Measurements from ENCODE around the gene ZC3H10. TPM values are rescaled to one million over a fixed set of nuclear protein-coding genes. Genes with fewer than 3 reads are reported as not detected.

Gene ZC3H10
- total and polyA plus RNA-seq, 10 donors: 1.5 to 13.6 (median 8.9) TPM

- intact Hi-C loops (cut with DNase I; ENCODE audit: low total_unique reads): no loop called here
- 67 to 95% (median 85%) methylated on average over 3 to 4 of the region's 4 CpGs for WGBS, 5 donors
- H3K27me3 ChIP-seq (replicated peaks in 1 of 7): no peaks in the 10 kb centered on the region
- TF ChIP-seq CTCF (IDR thresholded peaks at IDR 0.05 in 8 of 11, conservative IDR thresholded peaks at IDR 0.05 in 3 of 11) (no peak), POLR2AphosphoS5 (IDR thresholded peaks at IDR 0.05) (peak in 2 of 3 donors; percentile 51 to 78)
- H3K4me3 ChIP-seq: no peak overlapping the region
- peaks cover 9 to 32% (median 23%) of the 10 kb centered on the region in 6 donors for H3K4me1 ChIP-seq
- no peaks in the 10 kb centered on the region for H3K9me3 ChIP-seq
- DNase-seq: no peak
- H3K27ac ChIP-seq: peak overlapping the region in 1 of 8 donors; percentile 53
- peaks cover 4 to 100% (median 96%) of the 10 kb centered on the region in 6 donors for H3K36me3 ChIP-seq
Measured at GRCh38 chr12:56165369-56165768, 47.3 kb downstream of the ZC3H10 start.

GRCh38 chr12:56169229-56169759, 51.2 kb downstream of the ZC3H10 start:
- Histone ChIP-seq H3K36me3 (peaks cover 4 to 100% (median 97%) of the 10 kb centered on the region in 6 donors), H3K27me3 (replicated peaks in 1 of 7) (no peaks in the 10 kb centered on the region), H3K4me3 (no peak overlapping the region), H3K4me1 (peaks cover 0 to 14% (median 0%) of the 10 kb centered on the region in 6 donors), H3K9me3 (no peaks in the 10 kb centered on the region), H3K27ac (peak overlapping the region in 2 of 8 donors; percentile 9 to 27)
- 77 to 89% (median 83%) methylated on average over 11 of the region's 11 CpGs for WGBS, 5 donors
- TF ChIP-seq POLR2AphosphoS5 (IDR thresholded peaks at IDR 0.05) (peak in 2 of 3 donors; percentile 5 to 70), CTCF (IDR thresholded peaks at IDR 0.05 in 8 of 11, conservative IDR thresholded peaks at IDR 0.05 in 3 of 11) (no peak)
- intact Hi-C loops (cut with DNase I; ENCODE audit: low total_unique reads): no loop called here
- no peak for DNase-seq

GRCh38 chr12:56172839-56173238, 54.8 kb downstream of the ZC3H10 start:
- WGBS, 5 donors: 66 to 85% (median 82%) methylated on average over 6 to 7 of the region's 7 CpGs
- Histone ChIP-seq H3K36me3 (peaks cover 6 to 100% (median 99%) of the 10 kb centered on the region in 6 donors), H3K27me3 (replicated peaks in 1 of 7) (no peaks in the 10 kb centered on the region), H3K27ac (peak overlapping the region in 7 of 8 donors; percentile 19 to 49 (median 32)), H3K4me3 (no peak overlapping the region), H3K4me1 (peaks cover 0 to 14% (median 0%) of the 10 kb centered on the region in 6 donors), H3K9me3 (no peaks in the 10 kb centered on the region)
- no peak for DNase-seq
- no peak for TF ChIP-seq POLR2A (IDR thresholded peaks at IDR 0.05)
- TF ChIP-seq CTCF (IDR thresholded peaks at IDR 0.05 in 8 of 11, conservative IDR thresholded peaks at IDR 0.05 in 3 of 11): no peak
- TF ChIP-seq POLR2AphosphoS5 (IDR thresholded peaks at IDR 0.05): peak; percentile 47 to 79 (median 57)
- intact Hi-C loops (cut with DNase I; ENCODE audit: low total_unique reads): no loop called here

Other genes starting within 250 kb of the ZC3H10 start
- 10 to 100 TPM; 26.7 to 40.7 (median 36.6) TPM for gene PYM1, start 190.4 kb upstream of the ZC3H10 start, total RNA-seq
- 10 to 100 TPM; 48.3 to 54.0 (median 51.2) TPM for gene PYM1, start 190.4 kb upstream of the ZC3H10 start, polyA plus RNA-seq
- gene DGKA, start 187.1 kb upstream of the ZC3H10 start, total RNA-seq: 100 to 1,000 TPM; 132 to 261 (median 197) TPM
- 100 to 1,000 TPM in 2 of 3 donors, 10 to 100 TPM in 1; 73.8 to 136 (median 105) TPM for gene DGKA, start 187.1 kb upstream of the ZC3H10 start, polyA plus RNA-seq
- 1 to 10 TPM in 3 of 7 donors, under 1 TPM in 4; 0.44 to 1.6 (median 0.85) TPM for gene PMEL, start 152.2 kb upstream of the ZC3H10 start, total RNA-seq
- under 1 TPM; 0.15 to 0.50 (median 0.29) TPM for gene PMEL, start 152.2 kb upstream of the ZC3H10 start, polyA plus RNA-seq
- gene CDK2, start 151.4 kb upstream of the ZC3H10 start, total RNA-seq: 10 to 100 TPM; 21.4 to 46.6 (median 30.9) TPM
- gene CDK2, start 151.4 kb upstream of the ZC3H10 start, polyA plus RNA-seq: 10 to 100 TPM; 11.9 to 16.2 (median 12.9) TPM
- 100 to 1,000 TPM in 1 of 7 donors, 10 to 100 TPM in 6; 70.5 to 101 (median 94.4) TPM for gene RAB5B, start 144.2 kb upstream of the ZC3H10 start, total RNA-seq
- gene RAB5B, start 144.2 kb upstream of the ZC3H10 start, polyA plus RNA-seq: 10 to 100 TPM; 30.9 to 48.4 (median 35.1) TPM
- 10 to 100 TPM; 13.1 to 29.1 (median 19.8) TPM for gene SUOX, start 121.0 kb upstream of the ZC3H10 start, total RNA-seq
- gene SUOX, start 121.0 kb upstream of the ZC3H10 start, polyA plus RNA-seq: 1 to 10 TPM; 6.0 to 8.1 (median 6.1) TPM
- gene IKZF4, start 97.2 kb upstream of the ZC3H10 start, total RNA-seq: 1 to 10 TPM; 3.1 to 9.3 (median 6.2) TPM
- 1 to 10 TPM in 2 of 3 donors, under 1 TPM in 1; 0.80 to 1.6 (median 1.4) TPM for gene IKZF4, start 97.2 kb upstream of the ZC3H10 start, polyA plus RNA-seq
- gene RPS26, start 76.3 kb upstream of the ZC3H10 start, total RNA-seq: 100 to 1,000 TPM in 3 of 7 donors, 10 to 100 TPM in 4; 15.3 to 674 (median 76.8) TPM
- gene RPS26, start 76.3 kb upstream of the ZC3H10 start, polyA plus RNA-seq: 1,000 to 10,000 TPM; 1,592 to 2,958 (median 1,751) TPM
- 1 to 10 TPM in 1 of 7 donors, under 1 TPM in 3, not detected in 3; 0.47 to 1.4 (median 0.72) TPM for gene ERBB3, start 38.1 kb upstream of the ZC3H10 start, total RNA-seq
- 1 to 10 TPM in 1 of 3 donors, under 1 TPM in 2; 0.17 to 2.0 (median 0.23) TPM for gene ERBB3, start 38.1 kb upstream of the ZC3H10 start, polyA plus RNA-seq
- 10 to 100 TPM; 70.5 to 92.8 (median 78.0) TPM for gene PA2G4, start 13.7 kb upstream of the ZC3H10 start, total RNA-seq
- gene PA2G4, start 13.7 kb upstream of the ZC3H10 start, polyA plus RNA-seq: 10 to 100 TPM; 52.8 to 74.1 (median 71.0) TPM
- gene RPL41, start 1.6 kb upstream of the ZC3H10 start, total RNA-seq: 1,000 to 10,000 TPM; 2,138 to 3,021 (median 2,534) TPM
- 1,000 to 10,000 TPM; 7,053 to 9,352 (median 7,491) TPM for gene RPL41, start 1.6 kb upstream of the ZC3H10 start, polyA plus RNA-seq
- 100 to 1,000 TPM in 6 of 7 donors, 10 to 100 TPM in 1; 89.0 to 112 (median 107) TPM for gene ESYT1, start 10.0 kb downstream of the ZC3H10 start, total RNA-seq
- 10 to 100 TPM; 20.2 to 39.8 (median 33.2) TPM for gene ESYT1, start 10.0 kb downstream of the ZC3H10 start, polyA plus RNA-seq
- 100 to 1,000 TPM in 1 of 7 donors, 10 to 100 TPM in 6; 17.1 to 101 (median 35.7) TPM for gene MYL6B, start 34.3 kb downstream of the ZC3H10 start, total RNA-seq
- 10 to 100 TPM; 50.1 to 69.1 (median 57.0) TPM for gene MYL6B, start 34.3 kb downstream of the ZC3H10 start, polyA plus RNA-seq
- gene MYL6, start 40.1 kb downstream of the ZC3H10 start, total RNA-seq: 1,000 to 10,000 TPM; 1,063 to 1,656 (median 1,218) TPM
- 1,000 to 10,000 TPM; 1,480 to 3,098 (median 2,131) TPM for gene MYL6, start 40.1 kb downstream of the ZC3H10 start, polyA plus RNA-seq
- 100 to 1,000 TPM in 4 of 7 donors, 10 to 100 TPM in 3; 73.7 to 121 (median 101) TPM for gene SMARCC2, start 71.2 kb downstream of the ZC3H10 start, total RNA-seq
- 10 to 100 TPM in 1 of 3 donors, 1 to 10 TPM in 2; 8.5 to 24.7 (median 9.4) TPM for gene SMARCC2, start 71.2 kb downstream of the ZC3H10 start, polyA plus RNA-seq
- 10 to 100 TPM; 38.5 to 56.1 (median 47.6) TPM for gene RNF41, start 103.7 kb downstream of the ZC3H10 start, total RNA-seq
- gene RNF41, start 103.7 kb downstream of the ZC3H10 start, polyA plus RNA-seq: 10 to 100 TPM; 13.2 to 21.0 (median 15.8) TPM
- 10 to 100 TPM; 13.4 to 21.3 (median 18.4) TPM for gene NABP2, start 106.1 kb downstream of the ZC3H10 start, total RNA-seq
- 10 to 100 TPM; 19.7 to 24.6 (median 23.1) TPM for gene NABP2, start 106.1 kb downstream of the ZC3H10 start, polyA plus RNA-seq
- gene SLC39A5, start 111.8 kb downstream of the ZC3H10 start, total RNA-seq: 1 to 10 TPM in 1 of 7 donors, under 1 TPM in 2, not detected in 4; 0.44 to 1.3 (median 0.92) TPM
- under 1 TPM; 0.18 to 0.63 (median 0.22) TPM for gene SLC39A5, start 111.8 kb downstream of the ZC3H10 start, polyA plus RNA-seq
- 10 to 100 TPM; 16.6 to 35.2 (median 27.5) TPM for gene ANKRD52, start 140.1 kb downstream of the ZC3H10 start, total RNA-seq
- gene ANKRD52, start 140.1 kb downstream of the ZC3H10 start, polyA plus RNA-seq: 1 to 10 TPM; 2.2 to 9.5 (median 2.8) TPM
- gene COQ10A, start 148.7 kb downstream of the ZC3H10 start, total RNA-seq: 10 to 100 TPM; 13.9 to 37.3 (median 19.6) TPM
- 10 to 100 TPM; 18.7 to 32.7 (median 21.9) TPM for gene COQ10A, start 148.7 kb downstream of the ZC3H10 start, polyA plus RNA-seq
- 100 to 1,000 TPM; 115 to 141 (median 132) TPM for gene CS, start 182.1 kb downstream of the ZC3H10 start, total RNA-seq
- gene CS, start 182.1 kb downstream of the ZC3H10 start, polyA plus RNA-seq: 10 to 100 TPM; 35.6 to 45.8 (median 36.6) TPM
- 10 to 100 TPM; 63.0 to 79.7 (median 71.9) TPM for gene CNPY2, start 197.7 kb downstream of the ZC3H10 start, total RNA-seq
- gene CNPY2, start 197.7 kb downstream of the ZC3H10 start, polyA plus RNA-seq: 10 to 100 TPM; 81.9 to 86.9 (median 86.7) TPM
- 100 to 1,000 TPM in 4 of 7 donors, 10 to 100 TPM in 3; 47.4 to 132 (median 100) TPM for gene PAN2, start 215.7 kb downstream of the ZC3H10 start, total RNA-seq
- gene PAN2, start 215.7 kb downstream of the ZC3H10 start, polyA plus RNA-seq: 10 to 100 TPM; 34.8 to 56.5 (median 54.4) TPM
- 1 to 10 TPM; 1.1 to 4.5 (median 2.0) TPM for gene IL23A, start 220.6 kb downstream of the ZC3H10 start, total RNA-seq
- 1 to 10 TPM; 1.8 to 4.0 (median 3.6) TPM for gene IL23A, start 220.6 kb downstream of the ZC3H10 start, polyA plus RNA-seq
- 100 to 1,000 TPM; 219 to 262 (median 233) TPM for gene STAT2, start 241.8 kb downstream of the ZC3H10 start, total RNA-seq
- gene STAT2, start 241.8 kb downstream of the ZC3H10 start, polyA plus RNA-seq: 10 to 100 TPM; 41.5 to 89.7 (median 71.7) TPM
- not detected for gene APOF, start 244.6 kb downstream of the ZC3H10 start, total RNA-seq
- not detected for gene APOF, start 244.6 kb downstream of the ZC3H10 start, polyA plus RNA-seq